ENCODE results near the gene TREH.

Gene TREH

GRCh38 chr11:118671254-118671653 lies 8.2 kb downstream of the TREH start:
- DNase-seq (ENCODE audit: low spot score), result no peak
- FAIRE-seq, result no peak

- no peak for FAIRE-seq
- no peak for DNase-seq (ENCODE audit: low spot score)
These were observed 9.4 kb downstream of the TREH start for GRCh38 chr11:118670063-118670462.

- FAIRE-seq (no peak), DNase-seq (ENCODE audit: low spot score) (no peak)
These were observed 13.1 kb downstream of the TREH start for GRCh38 chr11:118666371-118666770.

- DNase-seq (ENCODE audit: low spot score), result no peak
- FAIRE-seq, result no peak
These were observed 15.5 kb downstream of the TREH start for GRCh38 chr11:118663902-118664301.

GRCh38 chr11:118663381-118663780 lies 16.1 kb downstream of the TREH start:
- no peak for DNase-seq (ENCODE audit: low spot score)
- no peak for FAIRE-seq

GRCh38 chr11:118662401-118663271 lies 16.8 kb downstream of the TREH start:
- FAIRE-seq, result no peak

GRCh38 chr11:118661425-118662301 lies 17.8 kb downstream of the TREH start:
- FAIRE-seq (no peak), DNase-seq (ENCODE audit: low spot score) (no peak)

More at GRCh38 chr11:118662401-118663271, 16.8 kb downstream of the TREH start:
- no peak for DNase-seq (ENCODE audit: low spot score)

GRCh38 chr11:118660681-118661424 lies 18.6 kb downstream of the TREH start:
- no peak for FAIRE-seq
- no peak for DNase-seq (ENCODE audit: low spot score)

- DNase-seq (ENCODE audit: low spot score) (no peak), FAIRE-seq (no peak)
These were observed 19.3 kb downstream of the TREH start for GRCh38 chr11:118659953-118660680.

GRCh38 chr11:118659314-118659952 lies 20.0 kb downstream of the TREH start:
- FAIRE-seq (no peak), DNase-seq (ENCODE audit: low spot score) (peak; percentile 64)

GRCh38 chr11:118658429-118659313 lies 20.8 kb downstream of the TREH start:
- DNase-seq (ENCODE audit: low spot score) (peak; percentile 31), FAIRE-seq (no peak)

GRCh38 chr11:118657709-118658428 lies 21.6 kb downstream of the TREH start:
- FAIRE-seq, result no peak

GRCh38 chr11:118657238-118657637 lies 22.2 kb downstream of the TREH start:
- DNase-seq (ENCODE audit: low spot score) (peak; percentile 9), FAIRE-seq (no peak)

More at GRCh38 chr11:118657709-118658428, 21.6 kb downstream of the TREH start:
- DNase-seq (ENCODE audit: low spot score), result no peak

- DNase-seq (ENCODE audit: low spot score) (no peak), FAIRE-seq (no peak)
These were observed 22.8 kb downstream of the TREH start for GRCh38 chr11:118656563-118657165.

- FAIRE-seq (no peak), DNase-seq (ENCODE audit: low spot score) (no peak)
These were observed 23.8 kb downstream of the TREH start for GRCh38 chr11:118655486-118656190.

- no peak for DNase-seq (ENCODE audit: low spot score)
- FAIRE-seq, result no peak
These were observed 25.6 kb downstream of the TREH start for GRCh38 chr11:118653684-118654390.

GRCh38 chr11:118652681-118653181 lies 26.7 kb downstream of the TREH start:
- no peak for DNase-seq (ENCODE audit: low spot score)
- FAIRE-seq, result no peak
